AG20443 (cell line): ENCODE measurements around the gene FAM222B.
A peak's percentile ranks its signal among the peaks of the same experiment; 100 is the strongest.

ENCODE experiments used
- DNase-seq: peaks from one replicate; pipeline ENCODE4 v3.0.0; 2012; ENCODE audit warnings: low spot score, mixed read lengths

Gene FAM222B

GRCh38 chr17:28712032-28712704 lies 130.4 kb downstream of the FAM222B start:
- no peak for DNase-seq

GRCh38 chr17:28711723-28712031 lies 130.9 kb downstream of the FAM222B start, which contains the start of gene PROCA1:
Gene PROCA1, minus strand, starts transcription at chr17:28711888. Its CDS starts 228 bp downstream, at chr17:28711660.
- DNase-seq = no peak

- peak; percentile 95 for DNase-seq
Observed at GRCh38 chr17:28710861-28711722, 131.5 kb downstream of the FAM222B start.

- DNase-seq = no peak
Observed at GRCh38 chr17:28707339-28707720, 135.3 kb downstream of the FAM222B start.

GRCh38 chr17:28706471-28707338 lies 135.9 kb downstream of the FAM222B start:
- DNase-seq = no peak
